Fibroblast of lung (primary cell): Measurements from ENCODE around the gene PAFAH1B2. TPM values are rescaled to one million over a fixed set of nuclear protein-coding genes. Genes with fewer than 3 reads are reported as not detected.

Experiments used
- DNase-seq, 2 donors: peaks; one replicate each; pipeline versions ENCODE4 v3.0.0 to v3.0.0-alpha.2; 2010; ENCODE audit warnings: low read depth in 2 of 2
- H2AFZ ChIP-seq: 2 replicates; pipeline ENCODE4 v1.5.1; 2012; ENCODE audit warnings: low read length, control low read depth, inconsistent platforms
- H3K27ac ChIP-seq: 2 replicates; pipeline ENCODE4 v1.5.1; 2011; ENCODE audit warnings: low read length, control low read depth; ENCODE audit not compliant: insufficient read depth
- H3K27me3 ChIP-seq: 2 replicates; pipeline ENCODE4 v1.5.1; 2011; ENCODE audit warnings: mild to moderate bottlenecking, low read length; ENCODE audit not compliant: control insufficient read depth, insufficient read depth
- H3K36me3 ChIP-seq: 2 replicates; pipeline ENCODE4 v1.5.1; 2011; ENCODE audit warnings: low read length; ENCODE audit not compliant: control insufficient read depth, insufficient read depth
- H3K4me1 ChIP-seq: 2 replicates; pipeline ENCODE4 v1.5.1; 2011; ENCODE audit warnings: low read length; ENCODE audit not compliant: control insufficient read depth, insufficient read depth; ENCODE audit errors: extremely low read depth
- H3K4me2 ChIP-seq: 2 replicates; pipeline ENCODE4 v1.5.1; 2011; ENCODE audit warnings: low read length, control low read depth; ENCODE audit not compliant: insufficient read depth; ENCODE audit errors: extremely low read depth
- H3K4me3 ChIP-seq, 4 experiments: fragments of 200-600 bp in 1 of 4; sonication (generic) in 1 of 4; replicated peaks in 1 of 4; 2 replicates each; pipeline ENCODE4 v1.5.1; 2011 to 2016; ENCODE audit warnings: low read length in 4 of 4, low read depth in 3 of 4, mild to moderate bottlenecking in 3 of 4, control low read depth in 2 of 4, inconsistent platforms in 1 of 4, mixed read lengths in 1 of 4; ENCODE audit not compliant: insufficient read depth in 1 of 4; ENCODE audit errors: control extremely low read depth in 1 of 4
- H3K79me2 ChIP-seq: 2 replicates; pipeline ENCODE4 v1.5.1; 2012; ENCODE audit warnings: mild to moderate bottlenecking, low read length, inconsistent platforms; ENCODE audit not compliant: control insufficient read depth, insufficient read depth
- H3K9ac ChIP-seq: 2 replicates; pipeline ENCODE4 v1.5.1; 2011; ENCODE audit warnings: mild to moderate bottlenecking, low read length, control low read depth; ENCODE audit not compliant: insufficient read depth
- H3K9me3 ChIP-seq: 2 replicates; pipeline ENCODE4 v1.5.1; 2012; ENCODE audit warnings: low read depth, low read length; ENCODE audit not compliant: control insufficient read depth, insufficient read depth
- H4K20me1 ChIP-seq: 2 replicates; pipeline ENCODE4 v1.5.1; 2011; ENCODE audit warnings: low read length; ENCODE audit not compliant: control insufficient read depth, insufficient read depth; ENCODE audit errors: extremely low read depth
- EZH2 ChIP-seq: IDR thresholded peaks from 2 replicates; pipeline ENCODE4 v1.5.1; 2012; ENCODE audit warnings: low read length, control low read depth, mild to moderate bottlenecking; ENCODE audit errors: missing control alignments
- polyA plus RNA-seq, 2 donors: library from polyadenylated mRNA; depleted of rRNA in 1 of 2; stranded (reverse) in 1 of 2; unstranded in 1 of 2; fragments of >200 nt; gene quantifications; 2 replicates each; pipeline ENCODE4 v1.2.1, GENCODE V29; 2011 to 2012; ENCODE audit warnings: missing spikeins in 1 of 2
- total RNA-seq: library from RNA; depleted of rRNA; stranded (reverse); fragments of >200 nt; gene quantifications from 2 replicates; pipeline ENCODE4 v1.2.1, GENCODE V29; 2014
- TF ChIP-seq, protein P1 (sequence below), 2 donors: IDR thresholded peaks in 1 of 2; conservative IDR thresholded peaks in 1 of 2; 1 replicate in 1 of 2; 2 replicates in 1 of 2; pipeline ENCODE4 v1.5.1; 2011 to 2012; ENCODE audit warnings: low read length in 2 of 2, control low read depth in 1 of 2, inconsistent platforms in 1 of 2, low read depth in 1 of 2, mild to moderate bottlenecking in 1 of 2

Gene PAFAH1B2
- total and polyA plus RNA-seq, 2 donors (not counting 1 experiment from before 2014, with no cell fraction given) = 70.8 to 112 TPM

DNA sequence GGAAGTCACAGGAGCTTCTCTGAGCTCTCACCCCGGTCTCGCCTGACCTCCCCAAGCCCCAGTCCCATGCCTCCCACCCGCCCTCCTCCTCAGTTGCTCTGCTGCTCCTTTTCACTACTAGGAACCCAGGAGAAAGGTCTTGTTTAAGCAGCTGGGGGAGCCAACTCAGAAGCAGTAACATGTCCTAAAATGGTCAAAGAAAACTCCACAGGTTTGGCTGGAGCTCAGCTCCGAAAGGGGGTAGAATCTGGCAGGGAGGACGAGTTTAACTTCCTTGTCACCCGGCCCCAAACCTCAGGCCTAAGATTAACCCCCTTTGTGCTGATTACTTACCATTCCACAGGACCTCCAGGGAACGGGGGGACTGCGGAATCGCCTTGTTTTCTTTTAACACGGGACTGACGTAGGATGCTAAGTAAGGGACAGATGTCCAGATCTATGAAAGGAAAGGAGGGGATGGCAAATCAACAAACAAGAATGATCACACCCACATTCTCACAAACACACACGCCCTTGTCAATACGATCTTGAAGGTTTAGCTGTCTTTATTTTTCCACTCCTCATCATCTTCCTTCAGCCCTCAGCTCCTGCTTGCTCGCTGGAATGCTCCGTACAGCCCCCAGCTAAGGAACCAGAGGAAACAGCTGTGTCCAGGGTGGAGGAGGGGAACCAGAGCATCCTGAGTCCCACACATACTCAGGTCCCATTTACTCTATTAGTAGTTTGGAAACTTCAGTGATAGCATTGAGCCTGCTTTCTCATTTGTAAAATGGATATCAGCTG is 74.2 kb downstream of the PAFAH1B2 start:
- peak; percentile 66 to 78 for DNase-seq
- Histone ChIP-seq H3K9ac (no peak overlapping the region), H3K9me3 (no peaks in the 10 kb centered on the region), H3K27me3 (no peaks in the 10 kb centered on the region), H3K79me2 (no peaks in the 10 kb centered on the region), H2AFZ (no peak overlapping the region), H3K4me2 (peak overlapping the region; percentile 11), H3K36me3 (peaks cover 3% of the 10 kb centered on the region), H3K4me3 (no peak overlapping the region), H4K20me1 (no peaks in the 10 kb centered on the region), H3K4me1 (peaks cover 39% of the 10 kb centered on the region), H3K27ac (peak overlapping the region; percentile 85)
- TF ChIP-seq, protein P1, sequence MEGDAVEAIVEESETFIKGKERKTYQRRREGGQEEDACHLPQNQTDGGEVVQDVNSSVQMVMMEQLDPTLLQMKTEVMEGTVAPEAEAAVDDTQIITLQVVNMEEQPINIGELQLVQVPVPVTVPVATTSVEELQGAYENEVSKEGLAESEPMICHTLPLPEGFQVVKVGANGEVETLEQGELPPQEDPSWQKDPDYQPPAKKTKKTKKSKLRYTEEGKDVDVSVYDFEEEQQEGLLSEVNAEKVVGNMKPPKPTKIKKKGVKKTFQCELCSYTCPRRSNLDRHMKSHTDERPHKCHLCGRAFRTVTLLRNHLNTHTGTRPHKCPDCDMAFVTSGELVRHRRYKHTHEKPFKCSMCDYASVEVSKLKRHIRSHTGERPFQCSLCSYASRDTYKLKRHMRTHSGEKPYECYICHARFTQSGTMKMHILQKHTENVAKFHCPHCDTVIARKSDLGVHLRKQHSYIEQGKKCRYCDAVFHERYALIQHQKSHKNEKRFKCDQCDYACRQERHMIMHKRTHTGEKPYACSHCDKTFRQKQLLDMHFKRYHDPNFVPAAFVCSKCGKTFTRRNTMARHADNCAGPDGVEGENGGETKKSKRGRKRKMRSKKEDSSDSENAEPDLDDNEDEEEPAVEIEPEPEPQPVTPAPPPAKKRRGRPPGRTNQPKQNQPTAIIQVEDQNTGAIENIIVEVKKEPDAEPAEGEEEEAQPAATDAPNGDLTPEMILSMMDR (conservative IDR thresholded peaks at IDR 0.05 in 1 of 2, IDR thresholded peaks at IDR 0.05 in 1 of 2; ENCODE audit: low read depth in 1 of 2, low read length in 2 of 2) = no peak
- no peak for TF ChIP-seq EZH2

DNA sequence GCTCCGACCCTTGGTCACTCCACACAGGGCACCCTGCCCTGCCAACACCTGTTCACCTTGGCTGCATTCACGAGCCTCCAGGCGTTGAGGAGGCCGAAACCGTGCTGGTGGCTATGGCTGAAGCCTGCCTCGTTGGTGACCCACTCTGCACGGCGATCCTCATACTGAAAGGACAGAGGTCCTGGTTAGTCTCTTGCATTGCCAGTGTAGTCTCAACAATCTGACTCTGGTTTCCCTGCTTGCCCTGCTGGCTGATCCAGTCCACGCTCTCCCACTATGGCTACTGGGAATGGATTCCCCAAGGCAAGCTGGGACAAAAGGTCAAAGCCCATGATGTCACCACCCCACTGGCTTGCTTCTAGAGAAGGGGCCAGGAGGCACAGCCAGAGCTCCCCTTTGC is 74.9 kb downstream of the PAFAH1B2 start:
- H3K4me2 ChIP-seq = no peak overlapping the region
- no peak overlapping the region for H3K4me3 ChIP-seq
- peaks cover 39% of the 10 kb centered on the region for H3K4me1 ChIP-seq
- TF ChIP-seq, protein P1 (conservative IDR thresholded peaks at IDR 0.05 in 1 of 2, IDR thresholded peaks at IDR 0.05 in 1 of 2; ENCODE audit: low read depth in 1 of 2, low read length in 2 of 2) = no peak
- TF ChIP-seq EZH2 = no peak
- H3K27ac ChIP-seq = peak overlapping the region; percentile 85
- H3K36me3 ChIP-seq = peaks cover 3% of the 10 kb centered on the region
- H2AFZ ChIP-seq = no peak overlapping the region
- no peaks in the 10 kb centered on the region for H3K79me2 ChIP-seq
- H3K9ac ChIP-seq = no peak overlapping the region
- no peaks in the 10 kb centered on the region for H4K20me1 ChIP-seq
- no peaks in the 10 kb centered on the region for H3K27me3 ChIP-seq
- no peaks in the 10 kb centered on the region for H3K9me3 ChIP-seq
- no peak for DNase-seq

DNA sequence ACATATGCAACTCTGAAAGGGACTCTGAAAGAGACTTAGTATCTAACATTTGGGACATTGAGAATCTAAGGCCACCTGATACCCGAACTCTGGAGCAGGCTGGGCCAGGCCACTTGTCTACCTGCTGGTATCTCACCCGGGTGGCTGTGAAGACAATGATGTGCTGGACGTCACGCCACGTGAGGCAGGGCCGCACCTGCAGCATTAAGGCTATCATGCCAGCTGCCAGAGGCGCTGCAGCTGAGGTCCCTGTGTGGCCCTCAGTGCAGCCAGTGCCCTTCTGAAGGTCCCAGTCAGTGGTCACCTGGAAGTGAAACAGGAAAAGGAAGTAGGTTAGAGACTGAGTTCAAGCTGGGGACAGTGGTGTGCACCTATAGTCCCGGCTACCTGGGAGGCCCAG is 75.4 kb downstream of the PAFAH1B2 start:
- DNase-seq = no peak
- no peak overlapping the region for H3K9ac ChIP-seq
- H3K79me2 ChIP-seq = no peaks in the 10 kb centered on the region
- H4K20me1 ChIP-seq = no peaks in the 10 kb centered on the region
- no peak overlapping the region for H3K4me3 ChIP-seq
- no peak overlapping the region for H2AFZ ChIP-seq
- no peaks in the 10 kb centered on the region for H3K9me3 ChIP-seq
- peaks cover 3% of the 10 kb centered on the region for H3K36me3 ChIP-seq
- peaks cover 39% of the 10 kb centered on the region for H3K4me1 ChIP-seq
- H3K27ac ChIP-seq = no peak overlapping the region
- no peak overlapping the region for H3K4me2 ChIP-seq
- no peaks in the 10 kb centered on the region for H3K27me3 ChIP-seq
- TF ChIP-seq EZH2 = no peak
- TF ChIP-seq, protein P1 (conservative IDR thresholded peaks at IDR 0.05 in 1 of 2, IDR thresholded peaks at IDR 0.05 in 1 of 2; ENCODE audit: low read depth in 1 of 2, low read length in 2 of 2) = no peak
